HG02973 (cell line): ENCODE measurements around the gene SLIT3.
"Not testable (repeated sequence)": the region's sequence is repeated elsewhere in the genome, so short reads cannot be mapped to it uniquely, and the experiment has no call there.

Source experiments
- ATAC-seq: cut with Tn5 transposase; IDR thresholded peaks from one replicate; pipeline ENCODE4 v1.9.1; 2021; ENCODE audit warnings: moderate library complexity; ENCODE audit not compliant: unreplicated experiment

SLIT3 gene

GRCh38 chr5:169223595-169223953 is 77.4 kb downstream of the SLIT3 start:
- no peak for ATAC-seq

DNA sequence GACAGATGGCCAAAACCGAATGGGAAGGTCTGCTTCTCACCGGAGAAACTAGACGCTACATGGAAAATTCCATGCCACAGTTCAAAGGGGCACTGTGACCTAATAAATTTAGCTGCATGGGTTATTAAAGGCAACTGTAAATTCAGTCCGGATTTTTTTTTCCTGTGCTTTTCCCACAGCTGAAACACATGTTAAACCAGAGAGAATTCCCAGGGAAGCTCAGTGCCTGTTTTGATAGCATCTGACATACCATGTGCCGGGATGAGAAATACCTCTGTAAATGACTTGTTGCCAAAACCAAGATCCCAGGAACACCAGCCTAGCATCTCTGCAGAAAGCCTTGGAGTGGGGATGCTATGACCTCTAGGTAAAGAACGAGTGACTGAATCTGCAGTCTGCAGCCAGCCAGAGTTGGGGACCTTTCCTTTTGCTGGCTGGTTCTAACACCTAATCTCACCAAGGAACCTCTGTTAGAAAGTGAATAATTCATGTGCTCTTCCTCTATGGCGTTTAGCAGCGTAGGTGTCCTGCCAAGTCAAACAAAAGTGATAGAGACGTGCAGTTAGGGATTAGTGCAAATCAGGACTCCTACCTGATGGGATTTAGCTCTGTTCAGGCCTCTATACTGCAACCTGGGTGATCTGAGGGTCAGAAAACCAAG is 77.9 kb downstream of the SLIT3 start:
- no peak for ATAC-seq

DNA sequence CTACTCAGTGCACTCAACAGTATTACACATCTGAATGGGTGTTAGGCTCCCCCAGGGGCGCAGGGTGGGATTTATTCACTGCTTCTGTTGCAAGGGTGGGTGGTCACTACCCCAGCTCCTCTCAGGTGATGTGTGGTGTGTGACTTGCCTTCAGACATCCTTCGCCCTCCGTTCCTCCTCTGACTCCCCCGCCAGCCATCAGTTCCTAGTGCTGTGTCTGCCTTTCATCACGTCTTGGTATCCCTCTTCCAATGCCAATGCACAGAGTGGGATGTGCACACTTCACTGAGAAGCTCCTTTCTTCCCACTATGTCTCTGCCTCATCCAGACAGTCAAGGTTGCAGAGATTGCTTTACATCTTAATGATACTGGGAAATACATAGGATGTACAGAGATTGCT is 79.4 kb downstream of the SLIT3 start:
- no peak for ATAC-seq

DNA sequence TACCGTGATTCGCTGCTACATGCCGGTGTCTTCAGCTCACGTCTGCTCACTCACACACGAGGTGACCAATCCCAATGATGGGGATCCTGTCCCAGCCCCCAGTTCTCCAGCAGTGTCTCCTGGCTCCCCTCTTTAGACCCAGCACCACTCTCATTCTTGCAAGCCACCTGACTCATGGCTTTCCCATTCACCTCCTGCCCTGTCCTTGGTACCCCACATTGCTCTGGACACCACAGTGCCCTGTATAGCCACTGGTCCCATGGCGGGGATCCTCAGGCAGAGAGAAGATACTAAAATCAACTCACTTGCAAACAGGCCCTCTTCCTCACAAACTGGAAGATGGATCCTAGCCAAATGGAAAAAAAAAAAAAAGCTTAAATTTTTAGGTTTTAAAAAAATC is 81.0 kb downstream of the SLIT3 start:
- ATAC-seq, result no peak

- no peak for ATAC-seq
These were observed 81.6 kb downstream of the SLIT3 start for GRCh38 chr5:169219351-169219750.

GRCh38 chr5:169218861-169219260 is 82.1 kb downstream of the SLIT3 start:
- no peak for ATAC-seq

GRCh38 chr5:169218176-169218575 is 82.8 kb downstream of the SLIT3 start:
- no peak for ATAC-seq

DNA sequence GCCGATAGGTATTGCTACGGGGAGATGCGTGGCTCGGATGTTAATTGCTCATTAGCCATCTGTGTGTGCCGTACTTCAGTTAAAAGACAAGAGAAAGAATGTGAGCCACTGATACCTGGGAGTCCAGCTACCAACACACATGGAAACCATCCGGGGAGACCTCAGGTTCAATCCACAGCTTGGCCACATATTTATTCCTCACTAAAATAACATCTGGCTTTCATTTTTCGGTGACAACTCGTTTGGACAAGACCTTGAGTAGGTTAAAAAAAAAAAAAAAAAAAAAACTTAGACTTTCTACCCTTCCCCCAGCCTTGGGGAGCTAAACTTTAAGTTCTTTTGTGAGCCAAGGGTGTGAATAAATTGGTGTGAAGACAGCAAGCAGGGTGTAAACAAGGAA is 84.1 kb downstream of the SLIT3 start:
- ATAC-seq, result no peak

- no peak for ATAC-seq
These were observed 87.5 kb downstream of the SLIT3 start for GRCh38 chr5:169213479-169213878.

- not testable (repeated sequence) for ATAC-seq
These were observed 89.2 kb downstream of the SLIT3 start for GRCh38 chr5:169211761-169212160.

DNA sequence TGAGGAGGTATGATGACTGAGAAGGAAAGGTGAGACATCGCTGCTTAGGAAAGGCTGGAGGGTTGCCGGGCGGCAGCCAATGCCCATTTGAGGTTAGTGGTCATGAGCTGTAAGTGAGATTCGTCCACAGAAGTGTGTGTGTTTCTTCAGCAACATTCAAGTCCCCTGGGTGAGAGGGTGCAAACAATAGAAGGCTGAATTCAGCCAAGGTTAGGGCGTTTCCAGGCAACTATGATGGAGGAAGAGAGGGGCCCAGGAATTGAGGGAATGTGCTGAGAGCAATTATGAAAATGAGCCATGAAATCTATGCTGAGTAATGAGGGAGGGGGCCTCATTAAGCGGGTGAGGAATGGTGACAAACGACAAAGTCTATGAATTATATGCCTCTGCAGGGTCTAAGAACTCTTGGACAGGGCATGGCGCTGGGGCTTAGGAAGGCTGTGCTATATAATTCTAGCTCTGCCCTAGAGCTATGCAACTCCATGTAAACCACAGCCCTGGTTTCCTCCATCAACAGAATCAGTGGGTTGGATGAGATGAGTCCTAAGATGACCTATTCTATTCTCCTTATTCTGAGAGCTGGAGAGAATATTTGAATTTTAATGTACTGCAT is 96.0 kb downstream of the SLIT3 start:
- no peak for ATAC-seq

DNA sequence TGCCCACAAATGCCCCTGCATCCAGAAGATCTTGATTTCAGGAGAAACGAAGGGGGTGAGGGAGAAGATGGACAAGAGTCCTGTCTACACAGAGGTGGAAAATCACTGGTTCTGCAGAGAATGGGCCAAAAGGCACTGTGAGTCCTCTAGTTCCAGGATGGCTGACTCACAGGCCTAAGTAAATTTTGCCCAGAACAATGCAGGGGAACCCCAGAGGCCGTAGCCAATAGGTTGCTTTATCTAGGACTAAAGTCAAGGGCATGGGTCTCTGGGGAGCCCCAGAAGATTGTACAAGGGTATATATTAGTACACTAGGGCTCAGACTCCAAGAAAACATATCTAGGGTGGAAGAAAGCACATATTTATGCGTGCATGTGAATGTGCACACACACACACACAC is 98.0 kb downstream of the SLIT3 start:
- no peak for ATAC-seq

DNA sequence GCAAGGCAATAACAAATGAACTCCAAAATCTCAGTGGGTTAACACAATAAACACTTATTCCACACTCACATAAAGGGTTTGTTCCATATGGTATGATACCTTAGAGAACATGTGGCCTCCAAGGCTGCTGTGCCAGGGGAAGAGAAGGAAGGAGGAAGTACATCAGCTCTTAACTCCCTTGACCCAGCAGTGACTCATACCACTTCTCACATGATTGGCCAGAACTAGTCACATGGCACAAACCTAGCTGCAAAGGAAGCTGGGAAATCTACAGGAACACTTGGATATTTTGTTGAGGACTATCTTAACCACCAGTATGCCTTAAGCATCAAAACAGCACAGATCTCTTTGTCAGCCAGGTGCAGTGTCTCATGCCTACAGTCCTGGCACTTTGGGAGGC is 99.3 kb downstream of the SLIT3 start:
- ATAC-seq, result no peak

- no peak for ATAC-seq
These were observed 100.7 kb downstream of the SLIT3 start for GRCh38 chr5:169200125-169200778.

- ATAC-seq, result no peak
These were observed 103.6 kb downstream of the SLIT3 start for GRCh38 chr5:169197343-169197742.

DNA sequence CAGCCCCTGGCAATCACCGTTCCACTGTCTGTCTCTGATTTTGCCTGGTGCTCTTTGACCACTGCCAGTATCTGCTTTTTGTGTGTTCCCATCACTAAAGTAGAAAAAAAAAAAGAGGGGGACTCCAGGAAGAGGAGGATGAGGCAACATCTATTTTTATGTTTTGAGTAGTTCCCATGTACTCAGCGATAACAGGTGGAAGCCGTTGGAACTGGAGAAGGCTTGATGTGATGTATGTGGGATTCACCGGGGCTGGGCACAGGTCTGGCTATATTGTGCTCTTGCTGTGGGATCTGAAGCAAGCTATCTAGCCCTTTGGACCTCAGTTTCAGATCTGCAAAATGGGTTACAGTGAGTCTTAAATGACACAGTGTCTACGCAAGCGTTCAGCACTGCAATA is 104.9 kb downstream of the SLIT3 start:
- ATAC-seq, result no peak

DNA sequence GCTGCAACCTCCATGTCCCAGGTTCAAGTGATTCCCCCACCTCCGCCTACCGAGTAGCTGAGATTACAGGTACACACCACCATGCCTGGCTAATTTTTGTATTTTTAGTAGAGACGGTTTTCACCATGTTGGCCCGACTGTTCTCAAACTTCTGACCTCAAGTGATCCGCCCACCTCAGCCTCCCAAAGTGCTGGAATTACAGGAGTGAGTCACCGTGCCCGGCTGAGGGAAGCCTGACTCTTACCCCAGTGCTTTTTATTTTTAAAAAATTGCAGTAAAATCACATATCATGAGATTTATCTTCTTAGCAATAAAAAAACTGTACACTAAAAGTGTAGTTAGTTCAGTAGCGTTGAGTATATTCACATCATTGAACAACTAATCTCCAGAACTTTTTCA is 105.3 kb downstream of the SLIT3 start:
- no peak for ATAC-seq

GRCh38 chr5:169192536-169192935 is 108.4 kb downstream of the SLIT3 start:
- no peak for ATAC-seq

GRCh38 chr5:169190849-169191248 is 110.1 kb downstream of the SLIT3 start:
- ATAC-seq, result no peak

DNA sequence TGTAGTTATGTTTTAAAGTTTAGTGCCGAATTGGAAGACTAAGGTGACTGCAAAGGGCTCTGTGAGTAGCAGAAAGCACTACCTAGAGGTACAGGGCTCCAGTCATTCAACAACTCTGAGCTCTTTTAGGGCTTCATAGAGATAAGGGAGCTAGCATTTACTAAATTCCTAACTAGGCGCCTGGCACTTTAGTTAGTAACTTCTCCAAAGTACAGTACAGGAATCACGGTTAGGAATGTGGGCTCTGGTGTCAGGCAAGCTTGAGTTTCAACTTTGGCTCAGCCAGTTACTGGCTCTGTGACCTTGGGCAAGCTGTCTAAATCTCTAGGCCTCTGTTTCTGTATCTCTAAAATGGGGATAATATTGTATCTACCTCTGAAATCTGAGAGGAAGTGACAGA is 115.3 kb downstream of the SLIT3 start:
- ATAC-seq, result no peak

DNA sequence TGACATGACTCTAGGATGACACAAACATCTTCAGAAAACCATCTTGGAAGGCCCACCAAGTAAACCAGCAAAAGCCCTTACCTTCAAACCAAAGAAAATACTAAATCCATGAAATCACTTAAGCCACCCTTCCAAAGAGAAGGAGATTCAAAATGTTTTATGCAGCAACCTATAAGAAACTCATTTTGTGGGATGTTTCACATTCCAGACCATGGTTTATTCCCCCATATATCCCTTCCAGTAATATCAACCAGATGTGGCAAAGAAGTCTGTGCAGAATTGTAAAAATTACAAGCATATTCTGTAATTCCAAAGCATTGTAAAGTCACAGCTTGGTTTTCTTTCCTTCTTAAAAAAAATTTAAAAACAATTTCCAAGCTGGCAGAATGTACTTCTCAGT is 117.4 kb downstream of the SLIT3 start:
- no peak for ATAC-seq

GRCh38 chr5:169182797-169183196 is 118.1 kb downstream of the SLIT3 start:
- ATAC-seq, result no peak

- no peak for ATAC-seq
These were observed 119.1 kb downstream of the SLIT3 start for GRCh38 chr5:169181814-169182213.
